Astrocyte of the spinal cord (primary cell): ENCODE results near the gene GBP1.
A peak's percentile ranks its signal among the peaks of the same experiment; 100 is the strongest.

Experiments used
- DNase-seq: peaks from one replicate; pipeline ENCODE4 v3.0.0; 2011; ENCODE audit warnings: low read depth, low spot score
- H3K4me3 ChIP-seq: 2 replicates; pipeline ENCODE4 v1.5.1; 2011; ENCODE audit warnings: low read depth, mild to moderate bottlenecking, low read length, moderate library complexity
- in situ Hi-C: cut with HindIII; loops from 2 replicates; pipeline ENCODE4 v1.10.0; 2017; ENCODE audit warnings: low sequenced_read_pairs
- TF ChIP-seq, protein P1 (sequence below): IDR thresholded peaks from 2 replicates; pipeline ENCODE4 v1.5.1; 2012; ENCODE audit warnings: low read depth, mild to moderate bottlenecking, low read length, inconsistent platforms

The GBP1 gene

DNA sequence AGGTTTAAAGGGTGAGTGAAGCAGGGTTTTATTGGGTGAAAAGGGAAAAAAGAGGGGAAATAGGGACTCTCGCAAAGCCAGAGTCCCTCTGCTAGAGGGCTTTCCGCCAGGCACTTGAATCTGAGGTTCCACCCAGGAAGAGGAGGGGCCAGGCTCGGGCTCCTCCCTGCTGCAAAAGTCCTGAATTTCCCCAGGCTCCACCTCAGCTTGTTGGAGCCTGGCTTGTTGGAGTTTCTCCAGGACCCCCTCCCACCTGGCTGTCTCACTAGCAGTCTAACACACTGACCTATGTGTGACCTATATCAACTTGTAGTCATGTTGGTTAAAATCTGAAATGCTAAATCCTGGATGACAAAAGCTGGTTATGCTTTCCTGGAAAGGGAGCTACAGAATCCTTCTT lies 35.4 kb upstream of the GBP1 start:
- no peak for DNase-seq
- TF ChIP-seq, protein P1, sequence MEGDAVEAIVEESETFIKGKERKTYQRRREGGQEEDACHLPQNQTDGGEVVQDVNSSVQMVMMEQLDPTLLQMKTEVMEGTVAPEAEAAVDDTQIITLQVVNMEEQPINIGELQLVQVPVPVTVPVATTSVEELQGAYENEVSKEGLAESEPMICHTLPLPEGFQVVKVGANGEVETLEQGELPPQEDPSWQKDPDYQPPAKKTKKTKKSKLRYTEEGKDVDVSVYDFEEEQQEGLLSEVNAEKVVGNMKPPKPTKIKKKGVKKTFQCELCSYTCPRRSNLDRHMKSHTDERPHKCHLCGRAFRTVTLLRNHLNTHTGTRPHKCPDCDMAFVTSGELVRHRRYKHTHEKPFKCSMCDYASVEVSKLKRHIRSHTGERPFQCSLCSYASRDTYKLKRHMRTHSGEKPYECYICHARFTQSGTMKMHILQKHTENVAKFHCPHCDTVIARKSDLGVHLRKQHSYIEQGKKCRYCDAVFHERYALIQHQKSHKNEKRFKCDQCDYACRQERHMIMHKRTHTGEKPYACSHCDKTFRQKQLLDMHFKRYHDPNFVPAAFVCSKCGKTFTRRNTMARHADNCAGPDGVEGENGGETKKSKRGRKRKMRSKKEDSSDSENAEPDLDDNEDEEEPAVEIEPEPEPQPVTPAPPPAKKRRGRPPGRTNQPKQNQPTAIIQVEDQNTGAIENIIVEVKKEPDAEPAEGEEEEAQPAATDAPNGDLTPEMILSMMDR: no peak
- in situ Hi-C loops: no loop called here
- H3K4me3 ChIP-seq: no peak overlapping the region

DNA sequence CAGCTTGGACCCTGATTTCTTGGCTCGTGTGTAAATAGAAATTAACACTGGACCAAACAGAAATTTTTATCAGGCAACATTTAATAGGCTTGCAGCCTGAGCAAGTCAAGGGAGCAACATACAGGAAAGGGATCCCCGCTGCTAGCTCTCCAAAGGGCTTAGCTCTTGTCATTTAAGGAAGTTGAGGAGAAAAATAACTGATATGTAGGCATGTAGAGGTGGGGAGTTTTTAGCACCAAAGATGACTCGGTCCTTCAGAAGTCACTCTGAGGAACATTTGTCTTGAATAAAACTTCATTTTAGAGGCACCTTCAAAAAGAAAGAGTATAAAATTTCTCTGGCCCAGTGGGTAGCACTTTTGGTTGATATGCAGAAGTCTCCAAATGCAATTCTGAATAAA lies 33.8 kb upstream of the GBP1 start:
- in situ Hi-C loops: no loop called here
- H3K4me3 ChIP-seq: no peak overlapping the region
- no peak for DNase-seq
- TF ChIP-seq, protein P1: no peak

DNA sequence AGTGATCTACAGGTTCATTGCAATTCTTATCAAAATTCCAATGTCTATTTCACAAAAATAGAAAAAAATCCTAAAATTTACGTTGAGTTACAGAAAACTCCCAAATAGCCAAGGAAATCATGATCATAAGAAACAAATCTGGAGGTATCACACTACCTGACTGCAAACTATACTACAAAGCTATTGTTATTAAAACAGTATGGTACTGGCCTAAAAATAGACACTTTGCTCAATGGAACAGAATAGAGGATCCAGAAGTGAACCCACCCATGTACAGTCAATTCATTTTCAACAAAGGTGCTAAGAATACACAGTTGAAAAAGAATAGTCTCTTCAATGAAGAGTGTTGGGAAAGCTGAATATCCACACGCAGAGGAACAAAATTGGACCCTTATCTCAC lies 30.7 kb upstream of the GBP1 start:
- no peak overlapping the region for H3K4me3 ChIP-seq
- no peak for DNase-seq
- in situ Hi-C loops: no loop called here
- TF ChIP-seq, protein P1: no peak

DNA sequence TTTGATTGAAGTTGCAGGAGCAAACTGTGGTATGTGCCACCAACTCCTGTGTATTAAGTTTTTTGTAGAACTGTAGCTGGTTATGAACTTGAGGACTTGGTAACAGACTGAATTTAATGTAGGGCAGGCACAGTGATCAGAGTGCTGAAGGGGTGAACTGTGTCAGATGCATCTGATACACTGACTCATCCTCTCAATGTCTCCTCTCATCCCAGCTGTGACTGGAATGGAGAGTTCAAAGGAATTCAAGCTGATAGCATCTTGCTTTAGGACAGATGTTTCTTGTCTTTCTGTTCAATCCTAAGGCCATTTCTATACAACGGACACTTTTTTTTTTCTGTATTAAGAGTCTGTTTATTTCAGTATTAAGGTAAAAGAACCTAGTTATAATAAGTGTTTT lies 25.0 kb upstream of the GBP1 start:
- no peak for DNase-seq
- H3K4me3 ChIP-seq: no peak overlapping the region
- in situ Hi-C loops: no loop called here
- TF ChIP-seq, protein P1: no peak

GRCh38 chr1:89088572-89088971 lies 23.6 kb upstream of the GBP1 start:
- TF ChIP-seq, protein P1: no peak
- in situ Hi-C loops: no loop called here
- DNase-seq: no peak
- H3K4me3 ChIP-seq: no peak overlapping the region

GRCh38 chr1:89087241-89087640 lies 22.2 kb upstream of the GBP1 start:
- TF ChIP-seq, protein P1: no peak
- in situ Hi-C loops: no loop called here
- no peak overlapping the region for H3K4me3 ChIP-seq
- DNase-seq: no peak

- TF ChIP-seq, protein P1: peak; percentile 46
- in situ Hi-C loops: no loop called here
- no peak overlapping the region for H3K4me3 ChIP-seq
- peak; percentile 18 for DNase-seq
These were observed 20.8 kb upstream of the GBP1 start for GRCh38 chr1:89085781-89086180.
